Glomerular visceral epithelial cell (primary cell): ENCODE results near the gene RALGDS.

ENCODE experiments used
- DNase-seq: peaks from one replicate; pipeline ENCODE4 v3.0.0-alpha.2; 2016; ENCODE audit errors: extremely low spot score

Gene RALGDS

GRCh38 chr9:133151041-133151440, 30.0 kb upstream of the RALGDS start:
- no peak for DNase-seq

- DNase-seq, result peak; percentile 92
Observed at GRCh38 chr9:133149130-133150015, 28.3 kb upstream of the RALGDS start.

- peak; percentile 47 for DNase-seq
Observed at GRCh38 chr9:133148199-133149129, 27.4 kb upstream of the RALGDS start.

- DNase-seq, result peak; percentile 78
Observed at GRCh38 chr9:133147412-133148198, 26.6 kb upstream of the RALGDS start.

GRCh38 chr9:133146746-133147411, 25.8 kb upstream of the RALGDS start:
- DNase-seq, result no peak

GRCh38 chr9:133144904-133145851, 24.1 kb upstream of the RALGDS start:
- no peak for DNase-seq

- peak; percentile 76 for DNase-seq
Observed at GRCh38 chr9:133144142-133144903, 23.3 kb upstream of the RALGDS start.

- no peak for DNase-seq
Observed at GRCh38 chr9:133143639-133144141, 22.6 kb upstream of the RALGDS start.

- DNase-seq, result no peak
Observed at GRCh38 chr9:133142684-133143622, 21.9 kb upstream of the RALGDS start.

- no peak for DNase-seq
Observed at GRCh38 chr9:133141833-133142595, 21.0 kb upstream of the RALGDS start.

GRCh38 chr9:133140606-133141005, 19.6 kb upstream of the RALGDS start:
- no peak for DNase-seq

GRCh38 chr9:133140174-133140505, 19.1 kb upstream of the RALGDS start:
- DNase-seq, result no peak

GRCh38 chr9:133139246-133140173, 18.5 kb upstream of the RALGDS start:
- DNase-seq, result no peak

- no peak for DNase-seq
Observed at GRCh38 chr9:133137451-133138231, 16.6 kb upstream of the RALGDS start.

- peak; percentile 99 for DNase-seq
Observed at GRCh38 chr9:133135146-133135745, 14.2 kb upstream of the RALGDS start.
